Upper lobe of left lung (tissue), 6 donors: ENCODE data around the gene ALDOB. TPM values are rescaled to one million over a fixed set of nuclear protein-coding genes. Genes with fewer than 3 reads are reported as not detected.

Experiments
- ATAC-seq, 2 donors: fragments of 200-7000 bp; cut with Tn5 transposase; one replicate each; pipeline ENCODE4 v1.9.1; 2022; ENCODE audit warnings: mild to moderate bottlenecking in 2 of 2, moderate library complexity in 2 of 2; ENCODE audit not compliant: low FRiP score in 2 of 2
- DNase-seq, 2 donors: peaks; one replicate each; pipeline ENCODE4 v3.0.0-alpha.2; 2019 to 2020
- H3K27ac ChIP-seq, 4 donors: fragments of 200-600 bp; sonication (generic); one replicate each; pipeline ENCODE4 v1.5.1; 2016 to 2019
- H3K27me3 ChIP-seq, 4 donors: fragments of 200-600 bp; sonication (generic); one replicate each; pipeline ENCODE4 v1.5.1; 2017 to 2019
- H3K36me3 ChIP-seq, 4 donors: fragments of 200-600 bp; sonication (generic); one replicate each; pipeline ENCODE4 v1.5.1; 2016 to 2019
- H3K4me1 ChIP-seq, 4 donors: fragments of 200-600 bp; sonication (generic); one replicate each; pipeline ENCODE4 v1.5.1; 2018 to 2019
- H3K4me3 ChIP-seq, 4 donors: fragments of 200-600 bp; sonication (generic); one replicate each; pipeline ENCODE4 v1.5.1; 2017 to 2019; ENCODE audit warnings: mild to moderate bottlenecking in 2 of 4, moderate library complexity in 1 of 4
- H3K9me3 ChIP-seq, 4 donors: fragments of 200-600 bp; sonication (generic); one replicate each; pipeline ENCODE4 v1.5.1; 2018 to 2019
- CTCF ChIP-seq, 6 experiments: fragments of 450-650 bp in 4 of 6; fragments of 200-600 bp in 2 of 6; sonication (generic) in 2 of 6; IDR thresholded peaks; one replicate each; pipeline ENCODE4 v1.5.1; 2016 to 2019; ENCODE audit warnings: antibody characterized with exemption in 6 of 6
- EP300 ChIP-seq, 4 donors: sonication (generic); formaldehyde crosslinking; IDR thresholded peaks; one replicate each; pipeline ENCODE4 v1.5.1; 2017; ENCODE audit warnings: antibody characterized with exemption in 4 of 4, control low read depth in 2 of 4
- POLR2A ChIP-seq, 4 donors: fragments of 450-650 bp; IDR thresholded peaks; one replicate each; pipeline ENCODE4 v1.5.1; 2016 to 2017; ENCODE audit warnings: antibody characterized with exemption in 4 of 4, mild to moderate bottlenecking in 2 of 4
- POLR2AphosphoS5 ChIP-seq, 2 donors: sonication (generic); formaldehyde crosslinking; IDR thresholded peaks; one replicate each; pipeline ENCODE4 v1.5.1; 2017; ENCODE audit warnings: antibody characterized with exemption in 2 of 2
- WGBS, 2 donors: methylation state at CpG; one replicate each; pipeline ENCODE4 v1.1.5; 2017 to 2018; 5-methylcytosine and 5-hydroxymethylcytosine counted together
- total RNA-seq, 6 donors: library from RNA; depleted of rRNA in 4 of 6; stranded (reverse); fragments of >200 nt in 4 of 6; gene quantifications; one replicate each; pipeline versions ENCODE4 v1.1.0 to v1.2.1, GENCODE V29; 2016 to 2021
- donor health status: DM: no; HTN: no; CAD: no; lungs with moderate emphysema.
- donor health status: DM: no; HTN: yes; CAD: no; lungs with severe emphysema.

ALDOB gene
- total RNA-seq, 6 donors from 2014 or later: 1.3 to 1.8 TPM; not detected in 4

DNA sequence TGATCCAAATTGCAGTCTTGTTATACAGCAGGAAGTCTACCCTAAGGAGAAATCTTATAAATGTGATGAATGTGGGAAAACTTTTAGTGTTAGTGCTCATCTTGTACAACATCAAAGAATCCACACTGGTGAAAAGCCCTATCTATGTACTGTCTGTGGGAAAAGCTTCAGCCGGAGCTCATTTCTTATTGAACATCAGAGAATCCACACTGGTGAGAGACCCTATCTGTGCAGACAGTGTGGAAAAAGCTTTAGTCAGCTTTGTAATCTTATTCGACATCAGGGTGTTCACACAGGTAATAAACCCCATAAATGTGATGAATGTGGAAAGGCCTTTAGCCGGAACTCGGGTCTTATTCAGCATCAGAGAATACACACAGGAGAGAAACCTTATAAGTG, 26.5 kb downstream of the ALDOB start:
- ATAC-seq: no peak
- Histone ChIP-seq H3K36me3 (peaks cover 38 to 57% (median 52%) of the 10 kb centered on the region in 4 donors), H3K4me1 (no peaks in the 10 kb centered on the region), H3K27me3 (no peaks in the 10 kb centered on the region), H3K27ac (no peak overlapping the region), H3K4me3 (no peak overlapping the region), H3K9me3 (peaks cover 91 to 99% (median 95%) of the 10 kb centered on the region in 4 donors)
- no peak for TF ChIP-seq POLR2AphosphoS5 (IDR thresholded peaks at IDR 0.05)
- no peak for TF ChIP-seq CTCF (IDR thresholded peaks at IDR 0.05)
- no peak for TF ChIP-seq EP300 (IDR thresholded peaks at IDR 0.05)
- TF ChIP-seq POLR2A (IDR thresholded peaks at IDR 0.05): no peak
- no peak for DNase-seq
- WGBS, 2 donors: 97 to 100% methylated on average over 4 of the region's 4 CpGs

GRCh38 chr9:101408374-101409078, 27.0 kb downstream of the ALDOB start:
- TF ChIP-seq EP300 (IDR thresholded peaks at IDR 0.05) (no peak), POLR2AphosphoS5 (IDR thresholded peaks at IDR 0.05) (no peak), CTCF (IDR thresholded peaks at IDR 0.05) (no peak), POLR2A (IDR thresholded peaks at IDR 0.05) (no peak)
- no peaks in the 10 kb centered on the region for H3K4me1 ChIP-seq
- H3K36me3 ChIP-seq: peaks cover 43 to 63% (median 58%) of the 10 kb centered on the region in 4 donors
- H3K4me3 ChIP-seq: no peak overlapping the region
- peaks cover 88 to 100% (median 95%) of the 10 kb centered on the region in 4 donors for H3K9me3 ChIP-seq
- no peaks in the 10 kb centered on the region for H3K27me3 ChIP-seq
- H3K27ac ChIP-seq: no peak overlapping the region
- WGBS, 2 donors: 96 to 97% methylated on average over 5 of the region's 5 CpGs
- no peak for ATAC-seq
- DNase-seq: no peak

DNA sequence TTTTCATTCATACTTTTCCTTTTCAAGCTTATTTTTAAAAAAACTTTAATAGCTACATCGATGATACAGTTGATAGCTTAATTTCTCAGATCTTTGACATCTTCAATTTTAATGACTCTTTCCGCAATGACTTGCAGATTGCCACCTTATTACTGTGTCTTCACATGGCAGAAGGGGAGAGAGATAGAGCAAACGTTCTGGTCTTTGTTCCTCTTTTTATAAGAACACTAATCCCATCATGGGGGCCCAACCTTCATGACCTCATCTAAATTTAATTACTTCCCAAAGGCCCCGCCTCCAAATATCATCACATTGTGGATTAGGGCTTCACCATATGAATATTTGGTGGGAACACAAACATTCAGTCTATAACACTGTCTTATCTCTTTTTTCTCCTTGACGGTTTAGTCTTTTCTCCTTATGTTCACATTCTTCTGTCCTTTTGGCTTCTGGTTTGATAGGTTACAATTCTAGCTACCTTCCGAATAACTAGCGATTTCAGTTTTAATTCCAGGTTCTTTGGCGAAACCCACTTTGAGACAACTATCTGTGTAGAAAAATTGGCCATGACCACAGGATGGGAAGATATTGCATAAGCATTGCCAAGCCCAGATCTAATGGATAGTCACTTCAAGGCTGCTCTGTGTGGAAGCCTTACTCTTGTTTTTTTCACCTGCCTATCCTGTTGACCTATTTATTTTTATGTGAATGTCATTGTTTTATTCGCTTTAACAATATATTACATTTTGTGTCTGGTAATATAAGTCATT, 31.9 kb downstream of the ALDOB start:
- TF ChIP-seq POLR2AphosphoS5 (IDR thresholded peaks at IDR 0.05): no peak
- TF ChIP-seq CTCF (IDR thresholded peaks at IDR 0.05): no peak
- no peak for TF ChIP-seq EP300 (IDR thresholded peaks at IDR 0.05)
- no peak for TF ChIP-seq POLR2A (IDR thresholded peaks at IDR 0.05)
- no peaks in the 10 kb centered on the region for H3K27me3 ChIP-seq
- peaks cover 44 to 55% (median 53%) of the 10 kb centered on the region in 4 donors for H3K9me3 ChIP-seq
- no peak overlapping the region for H3K4me3 ChIP-seq
- H3K36me3 ChIP-seq: peaks cover 52 to 86% (median 80%) of the 10 kb centered on the region in 4 donors
- H3K4me1 ChIP-seq: peaks cover 14 to 20% (median 17%) of the 10 kb centered on the region in 4 donors
- ATAC-seq (no peak), DNase-seq (no peak)
- no peak overlapping the region for H3K27ac ChIP-seq
- WGBS, 2 donors: 96 to 97% methylated on average over 9 of the region's 9 CpGs

DNA sequence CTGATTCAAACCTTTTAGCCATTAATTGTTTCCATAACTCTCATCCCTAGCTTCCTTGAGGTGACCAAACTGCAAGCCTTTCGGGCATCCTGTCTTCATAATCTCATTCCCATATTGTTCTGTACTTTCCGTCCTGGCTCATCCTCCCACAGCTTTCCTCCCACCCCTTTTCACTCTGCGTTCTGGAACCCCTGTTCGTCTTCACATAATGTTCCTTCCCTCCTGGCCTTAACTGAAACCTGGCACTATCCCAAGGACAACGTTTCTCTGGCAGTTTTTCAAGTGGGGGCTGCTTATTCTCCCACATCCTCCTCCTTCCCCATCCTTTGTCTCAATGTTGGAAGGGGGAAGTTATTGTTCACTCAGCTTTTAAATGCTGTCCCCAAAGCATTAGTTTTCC, 35.5 kb downstream of the ALDOB start:
- Histone ChIP-seq H3K27ac (peak overlapping the region in 3 of 4 donors; percentile 88 to 93 (median 92)), H3K4me1 (peaks cover 24 to 37% (median 35%) of the 10 kb centered on the region in 4 donors), H3K4me3 (peak overlapping the region in 3 of 4 donors; percentile 55 to 86 (median 78)), H3K27me3 (no peaks in the 10 kb centered on the region), H3K36me3 (peaks cover 28 to 50% (median 46%) of the 10 kb centered on the region in 4 donors), H3K9me3 (peaks cover 11 to 21% (median 17%) of the 10 kb centered on the region in 4 donors)
- WGBS, 2 donors: 37 to 39% methylated on average over 5 of the region's 5 CpGs
- DNase-seq (no peak), ATAC-seq (no peak)
- TF ChIP-seq CTCF (IDR thresholded peaks at IDR 0.05) (no peak), POLR2AphosphoS5 (IDR thresholded peaks at IDR 0.05) (no peak), EP300 (IDR thresholded peaks at IDR 0.05) (no peak), POLR2A (IDR thresholded peaks at IDR 0.05) (no peak)
